ENCODE results near the gene NHS.

- TF ChIP-seq POLR2A (IDR thresholded peaks at IDR 0.05), result no peak
- TF ChIP-seq, protein P1, sequence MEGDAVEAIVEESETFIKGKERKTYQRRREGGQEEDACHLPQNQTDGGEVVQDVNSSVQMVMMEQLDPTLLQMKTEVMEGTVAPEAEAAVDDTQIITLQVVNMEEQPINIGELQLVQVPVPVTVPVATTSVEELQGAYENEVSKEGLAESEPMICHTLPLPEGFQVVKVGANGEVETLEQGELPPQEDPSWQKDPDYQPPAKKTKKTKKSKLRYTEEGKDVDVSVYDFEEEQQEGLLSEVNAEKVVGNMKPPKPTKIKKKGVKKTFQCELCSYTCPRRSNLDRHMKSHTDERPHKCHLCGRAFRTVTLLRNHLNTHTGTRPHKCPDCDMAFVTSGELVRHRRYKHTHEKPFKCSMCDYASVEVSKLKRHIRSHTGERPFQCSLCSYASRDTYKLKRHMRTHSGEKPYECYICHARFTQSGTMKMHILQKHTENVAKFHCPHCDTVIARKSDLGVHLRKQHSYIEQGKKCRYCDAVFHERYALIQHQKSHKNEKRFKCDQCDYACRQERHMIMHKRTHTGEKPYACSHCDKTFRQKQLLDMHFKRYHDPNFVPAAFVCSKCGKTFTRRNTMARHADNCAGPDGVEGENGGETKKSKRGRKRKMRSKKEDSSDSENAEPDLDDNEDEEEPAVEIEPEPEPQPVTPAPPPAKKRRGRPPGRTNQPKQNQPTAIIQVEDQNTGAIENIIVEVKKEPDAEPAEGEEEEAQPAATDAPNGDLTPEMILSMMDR (IDR thresholded peaks at IDR 0.05 in 4 of 5, conservative IDR thresholded peaks at IDR 0.05 in 1 of 5), result no peak
Observed at GRCh38 chrX:17403972-17404371, 29.0 kb downstream of the NHS start.
